A549 (cell line): ENCODE results near the gene EPHA5.

Experiments used
- CBX8 ChIP-seq: fragments of 200-600 bp; sonication (generic); IDR thresholded peaks from 2 replicates; pipeline ENCODE4 v1.6.1; 2016
- CEBPB ChIP-seq, 2 experiments: fragments of >200 bp in 1 of 2; sonication (Bioruptor Twin) in 1 of 2; formaldehyde crosslinking in 1 of 2; IDR thresholded peaks; 2 replicates each; pipeline ENCODE4 v1.6.1; 2012 to 2016
- CHD4 ChIP-seq: fragments of 200-600 bp; sonication (generic); IDR thresholded peaks from 2 replicates; pipeline ENCODE4 v1.6.1; 2016; ENCODE audit warnings: antibody characterized with exemption, mild to moderate bottlenecking, borderline replicate concordance
- EP300 ChIP-seq, 2 experiments: fragments of >200 bp; sonication (Bioruptor Twin); formaldehyde crosslinking; IDR thresholded peaks; 2 replicates in 1 of 2; 3 replicates in 1 of 2; pipeline ENCODE4 v1.6.1; 2016 to 2017
- HOXA7 ChIP-seq: fragments of 250-450 bp; sonication (Bioruptor Pico); IDR thresholded peaks from 2 replicates; pipeline ENCODE4 v1.5.0; 2020; ENCODE audit warnings: mild to moderate bottlenecking, moderate library complexity
- MAFK ChIP-seq: fragments of 450-650 bp; IDR thresholded peaks from 2 replicates; pipeline ENCODE4 v1.6.1; 2014; ENCODE audit not compliant: partially characterized antibody
- MAX ChIP-seq: IDR thresholded peaks from 2 replicates; pipeline ENCODE4 v1.6.1; 2012
- POLR2A ChIP-seq: IDR thresholded peaks from 2 replicates; pipeline ENCODE4 v1.6.1; 2012; ENCODE audit warnings: mild to moderate bottlenecking, low read length
- RAD21 ChIP-seq, 2 experiments: fragments of >200 bp in 1 of 2; sonication (Bioruptor Twin) in 1 of 2; formaldehyde crosslinking in 1 of 2; IDR thresholded peaks in 1 of 2; conservative IDR thresholded peaks in 1 of 2; 2 replicates in 1 of 2; 3 replicates in 1 of 2; pipeline ENCODE4 v1.6.1; 2012 to 2018; ENCODE audit warnings: inconsistent platforms in 1 of 2
- RFX5 ChIP-seq: fragments of 450-650 bp; IDR thresholded peaks from 2 replicates; pipeline ENCODE4 v1.7.1; 2014; ENCODE audit warnings: antibody characterized with exemption, mild to moderate bottlenecking, moderate library complexity
- ZFP36 ChIP-seq: fragments of 450-650 bp; IDR thresholded peaks from 2 replicates; pipeline ENCODE4 v1.6.1; 2014; ENCODE audit warnings: borderline replicate concordance; ENCODE audit not compliant: partially characterized antibody
- TF ChIP-seq, protein P1 (sequence below): fragments of >200 bp; sonication (Bioruptor Twin); formaldehyde crosslinking; IDR thresholded peaks from 3 replicates; pipeline ENCODE4 v1.5.1; 2016
- TF ChIP-seq, protein P2 (sequence below): fragments of 200-600 bp; sonication (generic); IDR thresholded peaks from 2 replicates; pipeline ENCODE4 v1.6.1; 2016; ENCODE audit warnings: antibody characterized with exemption, mild to moderate bottlenecking, moderate library complexity
- TF ChIP-seq, protein P3 (sequence below): fragments of 450-650 bp; IDR thresholded peaks from 2 replicates; pipeline ENCODE4 v1.6.1; 2014; ENCODE audit warnings: antibody characterized with exemption

DNA sequence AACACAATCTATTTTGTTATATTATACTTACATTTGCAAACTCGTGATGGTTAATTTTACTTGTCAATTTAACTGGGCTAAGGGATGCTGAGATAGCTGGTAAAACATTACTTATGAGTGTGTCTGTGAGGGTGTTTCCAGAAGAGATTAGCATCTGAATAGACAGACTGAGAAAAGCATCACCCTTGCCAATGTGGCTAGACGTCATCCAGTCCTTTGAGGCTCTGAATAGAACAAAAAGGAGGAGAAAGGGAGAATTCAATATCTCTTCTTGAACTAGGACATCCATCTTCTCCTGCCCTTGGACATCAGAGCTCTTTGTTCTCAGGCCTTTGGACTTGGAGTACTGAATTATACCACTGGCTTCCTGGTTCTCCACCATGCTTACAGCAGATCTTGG lies 154.6 kb downstream of the EPHA5 start:
- TF ChIP-seq POLR2A: no peak
- TF ChIP-seq, protein P1, sequence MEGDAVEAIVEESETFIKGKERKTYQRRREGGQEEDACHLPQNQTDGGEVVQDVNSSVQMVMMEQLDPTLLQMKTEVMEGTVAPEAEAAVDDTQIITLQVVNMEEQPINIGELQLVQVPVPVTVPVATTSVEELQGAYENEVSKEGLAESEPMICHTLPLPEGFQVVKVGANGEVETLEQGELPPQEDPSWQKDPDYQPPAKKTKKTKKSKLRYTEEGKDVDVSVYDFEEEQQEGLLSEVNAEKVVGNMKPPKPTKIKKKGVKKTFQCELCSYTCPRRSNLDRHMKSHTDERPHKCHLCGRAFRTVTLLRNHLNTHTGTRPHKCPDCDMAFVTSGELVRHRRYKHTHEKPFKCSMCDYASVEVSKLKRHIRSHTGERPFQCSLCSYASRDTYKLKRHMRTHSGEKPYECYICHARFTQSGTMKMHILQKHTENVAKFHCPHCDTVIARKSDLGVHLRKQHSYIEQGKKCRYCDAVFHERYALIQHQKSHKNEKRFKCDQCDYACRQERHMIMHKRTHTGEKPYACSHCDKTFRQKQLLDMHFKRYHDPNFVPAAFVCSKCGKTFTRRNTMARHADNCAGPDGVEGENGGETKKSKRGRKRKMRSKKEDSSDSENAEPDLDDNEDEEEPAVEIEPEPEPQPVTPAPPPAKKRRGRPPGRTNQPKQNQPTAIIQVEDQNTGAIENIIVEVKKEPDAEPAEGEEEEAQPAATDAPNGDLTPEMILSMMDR: no peak
- TF ChIP-seq RAD21 (conservative IDR thresholded peaks at IDR 0.05 in 1 of 2, IDR thresholded peaks at IDR 0.05 in 1 of 2): no peak
- no peak for TF ChIP-seq RFX5
- TF ChIP-seq, protein P2, sequence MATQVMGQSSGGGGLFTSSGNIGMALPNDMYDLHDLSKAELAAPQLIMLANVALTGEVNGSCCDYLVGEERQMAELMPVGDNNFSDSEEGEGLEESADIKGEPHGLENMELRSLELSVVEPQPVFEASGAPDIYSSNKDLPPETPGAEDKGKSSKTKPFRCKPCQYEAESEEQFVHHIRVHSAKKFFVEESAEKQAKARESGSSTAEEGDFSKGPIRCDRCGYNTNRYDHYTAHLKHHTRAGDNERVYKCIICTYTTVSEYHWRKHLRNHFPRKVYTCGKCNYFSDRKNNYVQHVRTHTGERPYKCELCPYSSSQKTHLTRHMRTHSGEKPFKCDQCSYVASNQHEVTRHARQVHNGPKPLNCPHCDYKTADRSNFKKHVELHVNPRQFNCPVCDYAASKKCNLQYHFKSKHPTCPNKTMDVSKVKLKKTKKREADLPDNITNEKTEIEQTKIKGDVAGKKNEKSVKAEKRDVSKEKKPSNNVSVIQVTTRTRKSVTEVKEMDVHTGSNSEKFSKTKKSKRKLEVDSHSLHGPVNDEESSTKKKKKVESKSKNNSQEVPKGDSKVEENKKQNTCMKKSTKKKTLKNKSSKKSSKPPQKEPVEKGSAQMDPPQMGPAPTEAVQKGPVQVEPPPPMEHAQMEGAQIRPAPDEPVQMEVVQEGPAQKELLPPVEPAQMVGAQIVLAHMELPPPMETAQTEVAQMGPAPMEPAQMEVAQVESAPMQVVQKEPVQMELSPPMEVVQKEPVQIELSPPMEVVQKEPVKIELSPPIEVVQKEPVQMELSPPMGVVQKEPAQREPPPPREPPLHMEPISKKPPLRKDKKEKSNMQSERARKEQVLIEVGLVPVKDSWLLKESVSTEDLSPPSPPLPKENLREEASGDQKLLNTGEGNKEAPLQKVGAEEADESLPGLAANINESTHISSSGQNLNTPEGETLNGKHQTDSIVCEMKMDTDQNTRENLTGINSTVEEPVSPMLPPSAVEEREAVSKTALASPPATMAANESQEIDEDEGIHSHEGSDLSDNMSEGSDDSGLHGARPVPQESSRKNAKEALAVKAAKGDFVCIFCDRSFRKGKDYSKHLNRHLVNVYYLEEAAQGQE: no peak
- TF ChIP-seq CEBPB (IDR thresholded peaks at IDR 0.05): no peak
- no peak for TF ChIP-seq MAX
- no peak for TF ChIP-seq CHD4
- TF ChIP-seq EP300 (IDR thresholded peaks at IDR 0.05): no peak
- TF ChIP-seq ZFP36: no peak
- TF ChIP-seq, protein P3, sequence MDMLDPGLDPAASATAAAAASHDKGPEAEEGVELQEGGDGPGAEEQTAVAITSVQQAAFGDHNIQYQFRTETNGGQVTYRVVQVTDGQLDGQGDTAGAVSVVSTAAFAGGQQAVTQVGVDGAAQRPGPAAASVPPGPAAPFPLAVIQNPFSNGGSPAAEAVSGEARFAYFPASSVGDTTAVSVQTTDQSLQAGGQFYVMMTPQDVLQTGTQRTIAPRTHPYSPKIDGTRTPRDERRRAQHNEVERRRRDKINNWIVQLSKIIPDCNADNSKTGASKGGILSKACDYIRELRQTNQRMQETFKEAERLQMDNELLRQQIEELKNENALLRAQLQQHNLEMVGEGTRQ: no peak
- TF ChIP-seq CBX8: no peak
- TF ChIP-seq HOXA7 (CRISPR knock-in tag): no peak
- TF ChIP-seq MAFK: no peak
